ENCODE results near the gene CSGALNACT2.
A peak's percentile ranks its signal among the peaks of the same experiment; 100 is the strongest.
"Not testable (repeated sequence)": the region's sequence is repeated elsewhere in the genome, so short reads cannot be mapped to it uniquely, and the experiment has no call there.

The CSGALNACT2 gene

GRCh38 chr10:43138021-43138756, at the start of gene CSGALNACT2:
CSGALNACT2 (plus strand) TSS chr10:43138445; CDS start chr10:43155150, 16,705 bp downstream.
- peak; percentile 9 for DNase-seq

- DNase-seq = no peak
Measured at GRCh38 chr10:43089519-43089918, 48.7 kb upstream of the CSGALNACT2 start.

- no peak for DNase-seq
Measured at GRCh38 chr10:43090188-43090587, 48.1 kb upstream of the CSGALNACT2 start.

- DNase-seq = no peak
Measured at GRCh38 chr10:43090664-43091063, 47.6 kb upstream of the CSGALNACT2 start.

- no peak for DNase-seq
Measured at GRCh38 chr10:43091846-43092245, 46.4 kb upstream of the CSGALNACT2 start.

- DNase-seq = no peak
Measured at GRCh38 chr10:43093423-43094076, 44.7 kb upstream of the CSGALNACT2 start.

- no peak for DNase-seq
Measured at GRCh38 chr10:43094085-43094484, 44.2 kb upstream of the CSGALNACT2 start.

- DNase-seq = not testable (repeated sequence)
Measured at GRCh38 chr10:43099339-43099738, 38.9 kb upstream of the CSGALNACT2 start.

- no peak for DNase-seq
Measured at GRCh38 chr10:43099928-43100327, 38.3 kb upstream of the CSGALNACT2 start.

GRCh38 chr10:43100366-43100765, 37.9 kb upstream of the CSGALNACT2 start:
- DNase-seq = no peak

GRCh38 chr10:43102063-43102828, 36.0 kb upstream of the CSGALNACT2 start:
- DNase-seq = no peak

GRCh38 chr10:43105102-43105955, 32.9 kb upstream of the CSGALNACT2 start:
- DNase-seq = no peak

GRCh38 chr10:43105956-43106229, 32.4 kb upstream of the CSGALNACT2 start:
- DNase-seq = no peak

GRCh38 chr10:43106256-43107091, 31.8 kb upstream of the CSGALNACT2 start:
- no peak for DNase-seq

- DNase-seq = no peak
Measured at GRCh38 chr10:43108951-43109350, 29.3 kb upstream of the CSGALNACT2 start.

- no peak for DNase-seq
Measured at GRCh38 chr10:43109671-43110249, 28.5 kb upstream of the CSGALNACT2 start.

- DNase-seq = no peak
Measured at GRCh38 chr10:43110338-43111071, 27.7 kb upstream of the CSGALNACT2 start.

GRCh38 chr10:43111101-43111500, 27.1 kb upstream of the CSGALNACT2 start:
- no peak for DNase-seq

- DNase-seq = no peak
Measured at GRCh38 chr10:43111921-43112607, 26.2 kb upstream of the CSGALNACT2 start.

GRCh38 chr10:43112608-43112961, 25.7 kb upstream of the CSGALNACT2 start:
- no peak for DNase-seq
